ENCODE results near the gene ISCA2. TPM values are rescaled to one million over a fixed set of nuclear protein-coding genes. Genes with fewer than 3 reads are reported as not detected.
"Not testable (repeated sequence)": the region's sequence is repeated elsewhere in the genome, so short reads cannot be mapped to it uniquely, and the experiment has no call there.

Gene ISCA2
- total RNA-seq, 1 donor = 8.7 TPM

DNA sequence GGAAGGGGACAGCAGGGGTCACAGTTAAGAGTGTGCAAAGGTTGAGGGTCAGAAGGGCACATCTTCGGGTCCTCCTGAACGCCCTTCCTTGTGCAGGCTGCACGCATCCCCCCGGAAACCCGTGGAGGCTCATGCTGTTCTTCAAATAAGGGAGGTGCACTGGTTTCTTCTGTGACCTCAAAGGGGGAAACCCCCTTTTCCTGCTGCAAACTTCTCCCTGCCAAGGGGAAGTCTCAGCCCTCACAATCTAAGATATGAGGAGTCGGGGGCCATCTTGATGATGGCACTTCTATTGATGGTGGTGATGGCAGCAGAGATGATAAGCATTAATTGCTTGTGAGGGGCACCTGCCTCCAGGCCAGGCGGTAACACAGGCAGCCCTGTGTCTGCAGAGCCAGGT lies 40.0 kb downstream of the ISCA2 start:
- H2AFZ ChIP-seq (ENCODE audit: low read length) = no peak overlapping the region
- peaks cover 2% of the 10 kb centered on the region for H3K79me2 ChIP-seq (ENCODE audit: insufficient read depth, low read length)
- no peaks in the 10 kb centered on the region for H3K9me3 ChIP-seq (ENCODE audit: low read depth, low read length)
- H3K4me3 ChIP-seq (ENCODE audit: insufficient read depth, low read length) = no peak overlapping the region
- H3K27me3 ChIP-seq (ENCODE audit: insufficient read depth, low read length) = no peaks in the 10 kb centered on the region
- peaks cover 88% of the 10 kb centered on the region for H3K36me3 ChIP-seq (ENCODE audit: insufficient read depth, low read length)
- TF ChIP-seq, protein P1, sequence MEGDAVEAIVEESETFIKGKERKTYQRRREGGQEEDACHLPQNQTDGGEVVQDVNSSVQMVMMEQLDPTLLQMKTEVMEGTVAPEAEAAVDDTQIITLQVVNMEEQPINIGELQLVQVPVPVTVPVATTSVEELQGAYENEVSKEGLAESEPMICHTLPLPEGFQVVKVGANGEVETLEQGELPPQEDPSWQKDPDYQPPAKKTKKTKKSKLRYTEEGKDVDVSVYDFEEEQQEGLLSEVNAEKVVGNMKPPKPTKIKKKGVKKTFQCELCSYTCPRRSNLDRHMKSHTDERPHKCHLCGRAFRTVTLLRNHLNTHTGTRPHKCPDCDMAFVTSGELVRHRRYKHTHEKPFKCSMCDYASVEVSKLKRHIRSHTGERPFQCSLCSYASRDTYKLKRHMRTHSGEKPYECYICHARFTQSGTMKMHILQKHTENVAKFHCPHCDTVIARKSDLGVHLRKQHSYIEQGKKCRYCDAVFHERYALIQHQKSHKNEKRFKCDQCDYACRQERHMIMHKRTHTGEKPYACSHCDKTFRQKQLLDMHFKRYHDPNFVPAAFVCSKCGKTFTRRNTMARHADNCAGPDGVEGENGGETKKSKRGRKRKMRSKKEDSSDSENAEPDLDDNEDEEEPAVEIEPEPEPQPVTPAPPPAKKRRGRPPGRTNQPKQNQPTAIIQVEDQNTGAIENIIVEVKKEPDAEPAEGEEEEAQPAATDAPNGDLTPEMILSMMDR (IDR thresholded peaks at IDR 0.05; ENCODE audit: extremely low read depth, low read depth, low read length) = no peak
- H3K4me2 ChIP-seq (ENCODE audit: insufficient read depth, low read length) = no peak overlapping the region
- H3K4me1 ChIP-seq (ENCODE audit: insufficient read depth, low read length) = no peaks in the 10 kb centered on the region
- H4K20me1 ChIP-seq (ENCODE audit: insufficient read depth, low read length) = peaks cover 5% of the 10 kb centered on the region
- peak; percentile 57 for DNase-seq (ENCODE audit: insufficient read length, low spot score, missing footprints)
- no peak overlapping the region for H3K27ac ChIP-seq (ENCODE audit: low read depth, low read length)

DNA sequence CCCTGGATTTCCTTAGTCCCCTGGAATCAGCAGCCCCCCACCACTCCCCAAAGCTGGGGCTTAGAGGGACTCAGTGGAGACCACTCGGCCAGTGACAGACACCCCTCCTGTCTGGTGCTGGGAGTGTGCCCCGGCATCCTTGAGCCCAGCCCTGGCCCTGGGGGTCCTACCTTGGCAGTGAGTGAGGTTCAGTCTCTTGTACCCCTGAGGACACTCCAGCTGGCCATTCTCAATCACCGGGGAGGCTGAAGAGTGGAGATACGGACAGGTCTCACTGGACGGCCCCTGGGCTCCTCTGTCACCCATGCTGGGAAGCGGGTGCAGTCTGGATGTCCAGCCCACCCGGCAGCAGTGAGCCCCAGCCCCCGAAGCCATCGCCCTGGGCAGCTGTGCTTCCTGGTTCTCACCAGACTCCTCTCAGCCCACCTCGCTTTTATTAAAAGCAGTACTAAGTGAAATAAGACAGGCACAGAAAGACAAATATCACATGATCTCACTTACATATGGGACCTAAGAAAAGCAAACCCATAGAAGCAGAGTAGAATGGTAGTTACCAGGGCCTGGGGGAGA lies 42.3 kb downstream of the ISCA2 start:
- TF ChIP-seq, protein P1 (IDR thresholded peaks at IDR 0.05; ENCODE audit: extremely low read depth, low read depth, low read length) = no peak
- Histone ChIP-seq H4K20me1 (ENCODE audit: insufficient read depth, low read length) (peaks cover 5% of the 10 kb centered on the region), H2AFZ (ENCODE audit: low read length) (no peak overlapping the region), H3K27me3 (ENCODE audit: insufficient read depth, low read length) (no peaks in the 10 kb centered on the region), H3K4me3 (ENCODE audit: insufficient read depth, low read length) (no peak overlapping the region), H3K9me3 (ENCODE audit: low read depth, low read length) (no peaks in the 10 kb centered on the region), H3K4me2 (ENCODE audit: insufficient read depth, low read length) (no peak overlapping the region), H3K36me3 (ENCODE audit: insufficient read depth, low read length) (peaks cover 86% of the 10 kb centered on the region), H3K4me1 (ENCODE audit: insufficient read depth, low read length) (no peaks in the 10 kb centered on the region), H3K79me2 (ENCODE audit: insufficient read depth, low read length) (peaks cover 2% of the 10 kb centered on the region), H3K27ac (ENCODE audit: low read depth, low read length) (peak overlapping the region; percentile 28)
- DNase-seq (ENCODE audit: insufficient read length, low spot score, missing footprints) = peak; percentile 44

DNA sequence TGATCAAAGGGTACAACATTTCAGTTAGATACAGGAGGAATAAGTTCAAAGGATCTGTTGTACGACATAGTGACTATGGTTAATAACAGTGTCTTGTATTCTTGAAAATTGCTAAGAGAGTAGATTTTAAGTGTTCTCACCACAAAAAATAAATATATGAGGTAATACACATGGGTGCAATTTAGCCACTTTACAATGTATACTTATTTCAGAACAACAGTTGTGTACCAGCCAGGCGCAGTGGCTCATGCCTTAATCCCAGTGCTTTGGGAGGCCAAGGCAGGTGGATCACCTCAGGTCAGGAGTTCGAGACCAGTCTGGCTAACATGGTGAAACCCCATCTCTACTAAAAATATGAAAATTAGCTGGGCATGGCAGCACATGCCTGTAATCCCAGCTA lies 42.8 kb downstream of the ISCA2 start:
- H3K9me3 ChIP-seq (ENCODE audit: low read depth, low read length); DNase-seq (ENCODE audit: insufficient read length, low spot score, missing footprints); H3K79me2 ChIP-seq (ENCODE audit: insufficient read depth, low read length); H3K27ac ChIP-seq (ENCODE audit: low read depth, low read length); H3K4me2 ChIP-seq (ENCODE audit: insufficient read depth, low read length); H3K27me3 ChIP-seq (ENCODE audit: insufficient read depth, low read length); H3K4me1 ChIP-seq (ENCODE audit: insufficient read depth, low read length); H3K4me3 ChIP-seq (ENCODE audit: insufficient read depth, low read length); H2AFZ ChIP-seq (ENCODE audit: low read length); H4K20me1 ChIP-seq (ENCODE audit: insufficient read depth, low read length): not testable (repeated sequence)
- peaks cover 88% of the 10 kb centered on the region for H3K36me3 ChIP-seq (ENCODE audit: insufficient read depth, low read length)

DNA sequence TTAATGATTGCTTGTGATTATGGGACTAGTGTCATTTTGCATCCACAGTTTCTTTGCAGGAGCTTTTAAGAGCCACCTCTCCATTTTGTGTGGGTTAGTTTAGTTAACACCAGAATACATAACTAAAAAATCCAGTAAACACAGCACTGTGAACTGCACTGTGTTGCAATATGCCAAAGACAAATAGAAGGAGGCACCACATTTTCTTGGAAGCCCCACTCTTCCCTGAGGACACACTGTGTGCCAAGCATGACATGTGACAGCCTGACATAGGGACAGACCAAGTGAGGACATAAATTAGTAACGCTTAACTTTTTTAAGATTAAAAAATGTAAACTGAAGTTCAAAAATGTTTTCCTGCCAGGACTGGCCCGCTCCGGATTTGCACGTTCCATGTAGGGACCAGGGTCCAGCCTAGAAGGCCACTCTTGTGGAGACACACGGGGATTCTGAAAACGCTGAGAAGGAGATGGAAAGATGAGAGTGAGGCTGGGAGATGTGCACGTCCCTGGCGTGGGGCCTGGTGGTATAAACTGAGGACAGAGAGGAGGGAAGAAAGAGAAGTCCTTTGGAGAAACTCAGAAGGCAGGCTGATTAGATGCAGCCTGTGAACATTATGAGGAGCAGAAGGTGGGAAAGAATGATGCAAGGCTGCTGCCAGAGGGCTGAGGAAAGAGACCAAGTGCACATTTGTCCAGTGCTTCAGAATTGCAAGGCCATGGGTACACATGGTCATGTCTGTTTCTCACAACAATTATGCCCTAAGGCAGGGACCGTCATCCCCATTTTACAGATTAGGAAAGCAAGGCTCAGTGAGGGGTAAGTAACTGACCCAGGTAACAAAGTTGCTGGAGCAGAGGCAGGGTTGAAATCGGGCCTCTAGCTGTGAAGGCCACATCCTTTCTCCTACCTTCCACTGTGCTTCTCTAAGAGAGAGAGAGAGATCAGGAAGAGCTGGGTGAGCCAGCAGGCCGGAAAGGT lies 45.1 kb downstream of the ISCA2 start:
- Histone ChIP-seq H3K27ac (ENCODE audit: low read depth, low read length) (no peak overlapping the region), H2AFZ (ENCODE audit: low read length) (no peak overlapping the region), H3K4me3 (ENCODE audit: insufficient read depth, low read length) (no peak overlapping the region), H3K36me3 (ENCODE audit: insufficient read depth, low read length) (peaks cover 81% of the 10 kb centered on the region), H3K79me2 (ENCODE audit: insufficient read depth, low read length) (peaks cover 4% of the 10 kb centered on the region), H3K9me3 (ENCODE audit: low read depth, low read length) (no peaks in the 10 kb centered on the region), H3K27me3 (ENCODE audit: insufficient read depth, low read length) (no peaks in the 10 kb centered on the region), H4K20me1 (ENCODE audit: insufficient read depth, low read length) (no peaks in the 10 kb centered on the region), H3K4me2 (ENCODE audit: insufficient read depth, low read length) (no peak overlapping the region), H3K4me1 (ENCODE audit: insufficient read depth, low read length) (no peaks in the 10 kb centered on the region)
- DNase-seq (ENCODE audit: insufficient read length, low spot score, missing footprints) = peak; percentile 69
- TF ChIP-seq, protein P1 (IDR thresholded peaks at IDR 0.05; ENCODE audit: extremely low read depth, low read depth, low read length) = no peak

Data from osteoblast (primary cell).